GM21390 (cell line): Measurements from ENCODE around the gene CAPN5.

Experiments used
- ATAC-seq: cut with Tn5 transposase; IDR thresholded peaks from one replicate; pipeline ENCODE4 v1.9.1; 2021; ENCODE audit not compliant: unreplicated experiment

The CAPN5 gene

GRCh38 chr11:77127920-77128691, 61.3 kb downstream of the CAPN5 start, which contains the start of gene MYO7A:
MYO7A (plus strand) TSS chr11:77128246; CDS start chr11:77130635, 2,389 bp downstream.
- ATAC-seq, result no peak

- no peak for ATAC-seq
These were observed 62.5 kb downstream of the CAPN5 start for GRCh38 chr11:77129069-77129841.

GRCh38 chr11:77129842-77130756, 63.3 kb downstream of the CAPN5 start:
- ATAC-seq, result no peak

GRCh38 chr11:77130763-77131513, 64.2 kb downstream of the CAPN5 start:
- no peak for ATAC-seq

GRCh38 chr11:77131560-77131959, 64.8 kb downstream of the CAPN5 start:
- ATAC-seq, result no peak

- no peak for ATAC-seq
These were observed 68.3 kb downstream of the CAPN5 start for GRCh38 chr11:77135069-77135468.

GRCh38 chr11:77136074-77136473, 69.3 kb downstream of the CAPN5 start:
- ATAC-seq, result no peak

GRCh38 chr11:77136784-77137420, 70.1 kb downstream of the CAPN5 start:
- ATAC-seq, result no peak

GRCh38 chr11:77137421-77137820, 70.7 kb downstream of the CAPN5 start:
- ATAC-seq, result no peak

GRCh38 chr11:77138106-77138649, 71.4 kb downstream of the CAPN5 start:
- ATAC-seq, result no peak

GRCh38 chr11:77139201-77139600, 72.4 kb downstream of the CAPN5 start:
- ATAC-seq, result no peak

GRCh38 chr11:77140231-77140851, 73.6 kb downstream of the CAPN5 start:
- ATAC-seq, result no peak

GRCh38 chr11:77141034-77141433, 74.3 kb downstream of the CAPN5 start:
- ATAC-seq, result no peak

GRCh38 chr11:77141475-77141874, 74.7 kb downstream of the CAPN5 start:
- ATAC-seq, result no peak

- no peak for ATAC-seq
These were observed 75.6 kb downstream of the CAPN5 start for GRCh38 chr11:77142091-77142975.

GRCh38 chr11:77143405-77144020, 76.7 kb downstream of the CAPN5 start:
- ATAC-seq, result no peak

- ATAC-seq, result no peak
These were observed 77.6 kb downstream of the CAPN5 start for GRCh38 chr11:77144196-77144856.
